NCI-H2107 treated with DMSO at 0.1 percent for 48 hours (cell line): Measurements from ENCODE around the gene PKHD1.

Experiments
- DNase-seq: peaks from one replicate; lab custom pipeline; 2025; ENCODE audit not compliant: unreplicated experiment; lab: John Stamatoyannopoulos, UW

Gene PKHD1

GRCh38 chr6:51570168-51570921 lies 517.1 kb downstream of the PKHD1 start:
- no peak for DNase-seq

GRCh38 chr6:51569594-51569993 lies 517.8 kb downstream of the PKHD1 start:
- DNase-seq: no peak

- DNase-seq: no peak
Observed at GRCh38 chr6:51568771-51569170, 518.6 kb downstream of the PKHD1 start.

DNA sequence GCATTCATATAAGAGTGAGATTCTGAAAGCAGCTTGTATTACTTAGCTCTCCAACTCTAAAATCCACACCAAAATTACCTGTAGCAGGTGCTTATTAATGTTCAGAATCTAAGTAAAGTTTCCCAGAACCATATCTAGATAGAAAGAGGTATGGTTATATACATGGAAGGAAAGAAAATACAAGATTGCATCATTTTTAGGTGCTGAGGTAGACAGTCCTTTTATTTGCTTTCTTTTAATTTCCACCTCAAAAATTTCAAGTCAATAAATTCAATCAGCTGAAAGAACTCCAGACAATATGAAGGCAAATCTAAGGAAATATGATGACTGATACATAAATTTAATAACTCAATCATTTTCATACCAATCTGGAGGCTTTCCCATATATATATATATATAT lies 521.9 kb downstream of the PKHD1 start:
- no peak for DNase-seq
